Muscle of arm (tissue), 12 donors: Measurements from ENCODE around the gene TMEM135. TPM values are rescaled to one million over a fixed set of nuclear protein-coding genes. Genes with fewer than 3 reads are reported as not detected.
"Not testable (repeated sequence)": the region's sequence is repeated elsewhere in the genome, so short reads cannot be mapped to it uniquely, and the experiment has no call there.

ENCODE experiments used
- DNase-seq: peaks from one replicate; pipeline ENCODE4 v3.0.0-alpha.2; 2013
- polyA plus RNA-seq, 12 donors: library from polyadenylated mRNA; unstranded; fragments of 120-200 nt; gene quantifications; one replicate each; pipeline ENCODE4 v1.2.1, GENCODE V29; 2013; ENCODE audit not compliant: insufficient read length in 12 of 12

Gene TMEM135
- polyA plus RNA-seq, 12 donors, result 10.3 to 25.1 (median 17.1) TPM; not detected in 1

DNA sequence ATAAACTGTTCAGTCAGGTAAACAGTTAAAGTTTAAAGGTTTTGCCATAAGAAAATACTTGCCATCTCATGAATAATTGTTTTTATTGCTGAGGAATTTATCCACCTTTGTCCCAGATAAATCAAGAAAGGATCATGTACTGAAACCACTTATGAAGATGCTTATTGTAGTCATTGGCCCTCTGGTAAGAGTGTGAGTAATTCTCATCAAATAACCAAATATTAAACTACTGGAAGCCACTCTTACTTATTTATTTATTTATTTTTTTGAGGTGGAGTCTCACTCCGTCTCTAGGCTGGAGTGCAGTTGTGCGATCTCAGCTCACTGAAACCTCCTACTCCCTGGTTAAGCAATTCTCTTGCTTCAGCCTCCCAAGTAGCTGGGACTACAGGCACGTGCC lies 35.1 kb downstream of the TMEM135 start:
- no peak for DNase-seq

DNA sequence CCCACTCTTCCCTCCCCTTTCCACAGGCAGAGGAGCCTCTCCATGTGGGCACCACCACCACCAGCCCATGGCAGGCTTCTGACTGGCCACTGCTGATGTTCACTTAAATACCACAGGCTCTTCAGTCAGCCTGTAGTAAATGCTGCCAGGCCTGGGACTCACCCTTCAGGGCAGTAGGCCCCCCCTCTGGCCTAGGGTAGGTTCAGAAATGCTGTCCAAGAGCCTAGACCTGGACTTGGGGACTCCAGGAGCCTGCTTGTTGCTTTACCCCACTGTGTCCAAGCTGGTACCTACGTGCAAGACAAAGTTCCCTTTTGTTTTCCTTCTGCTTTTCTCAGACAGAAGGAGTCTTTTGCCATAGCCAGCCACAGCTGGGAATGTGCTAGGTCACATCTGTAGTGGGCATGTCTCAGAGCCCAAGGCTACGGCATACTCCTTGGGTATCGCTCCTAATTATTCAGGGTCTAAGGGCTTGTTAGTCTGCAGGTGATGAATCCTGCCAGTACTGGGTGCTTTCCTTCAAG lies 38.6 kb downstream of the TMEM135 start:
- DNase-seq, result no peak

DNA sequence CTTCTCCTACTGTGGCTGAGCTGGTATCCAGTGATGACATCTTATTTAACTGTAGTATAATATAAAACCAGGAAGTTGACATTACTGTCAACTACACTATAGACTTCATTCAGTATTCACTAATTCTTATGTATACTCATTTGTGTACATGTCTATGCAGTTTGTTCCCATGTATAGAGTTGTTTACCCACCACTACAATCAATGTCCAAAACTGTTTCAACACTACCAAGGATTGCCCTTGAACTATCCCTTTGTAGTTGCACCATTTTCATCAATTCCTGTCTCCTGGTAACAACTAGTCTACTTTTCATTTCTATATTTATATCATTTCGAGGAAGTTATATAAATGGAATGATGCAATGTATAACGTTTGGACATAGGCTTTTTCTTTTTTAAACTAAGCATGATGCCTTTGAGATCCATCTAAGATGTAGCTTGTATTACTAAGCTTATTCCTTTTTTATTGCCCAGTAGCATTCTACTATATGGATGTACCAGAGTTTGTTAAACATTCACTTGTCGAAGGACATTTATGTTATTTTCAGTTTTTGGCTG lies 39.2 kb downstream of the TMEM135 start:
- DNase-seq, result no peak

GRCh38 chr11:87081358-87081757 lies 43.6 kb downstream of the TMEM135 start:
- no peak for DNase-seq

GRCh38 chr11:87082590-87082989 lies 44.9 kb downstream of the TMEM135 start:
- DNase-seq, result no peak

GRCh38 chr11:87083029-87083428 lies 45.3 kb downstream of the TMEM135 start:
- no peak for DNase-seq

DNA sequence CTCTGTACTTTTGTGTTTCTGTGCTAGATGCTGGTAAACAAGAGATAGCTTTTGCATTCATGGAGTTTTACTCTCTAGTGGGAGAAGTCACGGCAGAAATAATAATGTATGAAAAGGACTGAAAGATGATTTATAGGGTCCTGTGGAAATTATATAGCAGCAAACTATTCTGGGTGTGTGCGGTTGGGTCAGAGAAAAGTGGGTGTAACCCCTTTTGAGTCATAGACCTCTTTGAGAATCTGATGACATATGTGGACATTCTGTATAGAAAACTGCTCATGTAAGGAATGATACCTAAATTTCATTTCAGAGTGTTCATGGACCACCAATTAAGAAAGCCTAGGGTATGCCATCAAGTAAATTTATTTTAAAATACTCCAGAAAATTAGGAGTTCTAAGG lies 54.4 kb downstream of the TMEM135 start:
- no peak for DNase-seq

DNA sequence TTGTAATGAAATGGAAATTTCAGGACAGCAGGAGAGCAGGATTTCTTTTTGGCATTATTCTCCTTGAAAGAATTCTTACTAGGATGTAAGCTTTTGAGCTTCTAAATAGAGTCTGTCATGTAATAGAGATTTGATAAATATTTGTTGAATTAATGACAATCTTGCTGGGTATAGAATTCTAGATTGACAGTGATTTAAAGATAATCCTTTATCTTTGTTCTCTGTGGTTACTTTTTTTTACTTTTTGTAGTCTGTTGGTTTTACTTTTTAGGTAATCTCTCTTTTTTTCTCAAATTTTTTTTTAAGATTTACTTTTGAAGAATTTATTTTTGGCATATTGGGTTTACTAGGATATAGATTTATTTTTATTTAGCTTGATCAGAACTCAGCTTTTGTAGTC lies 54.8 kb downstream of the TMEM135 start:
- DNase-seq, result no peak

DNA sequence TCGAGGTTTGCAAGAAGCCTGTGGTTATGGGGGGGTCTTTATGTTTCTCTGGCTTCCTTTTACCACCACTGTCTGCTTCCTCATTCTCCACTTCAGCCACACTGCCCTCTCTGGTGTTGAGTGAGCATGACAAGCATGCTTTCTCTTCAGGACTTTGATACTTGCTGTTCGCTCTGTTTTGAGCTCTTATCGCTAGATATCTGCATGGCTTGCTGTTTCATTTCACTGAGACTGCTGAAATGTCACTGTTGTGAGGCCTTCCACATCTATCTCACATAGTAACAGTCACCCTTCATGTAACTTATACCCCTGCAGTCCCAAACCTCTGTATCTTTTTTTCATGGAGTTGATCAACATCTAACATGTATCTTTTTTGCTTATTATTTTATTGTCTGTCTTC lies 59.8 kb downstream of the TMEM135 start:
- DNase-seq, result no peak

- no peak for DNase-seq
Observed at GRCh38 chr11:87101956-87102580, 64.3 kb downstream of the TMEM135 start.

DNA sequence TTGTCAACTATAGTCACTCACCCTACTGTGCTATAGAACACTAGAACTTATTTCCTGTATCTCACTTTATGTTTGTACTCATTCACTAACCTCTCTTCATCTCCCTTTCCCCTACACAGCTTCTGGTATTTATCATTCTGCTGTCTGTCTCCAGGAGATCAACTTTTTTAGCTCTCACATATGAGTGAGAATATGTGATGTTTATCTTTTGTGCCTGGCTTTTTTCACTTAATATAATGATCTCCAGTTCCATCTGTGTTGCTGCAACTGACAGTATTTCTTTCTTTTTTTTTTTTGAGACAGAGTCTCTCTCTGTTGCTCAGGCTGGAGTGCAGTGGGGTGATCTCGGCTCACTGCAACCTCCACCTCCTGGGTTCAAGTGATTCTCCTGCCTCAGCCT lies 68.1 kb downstream of the TMEM135 start:
- DNase-seq, result not testable (repeated sequence)

- DNase-seq, result not testable (repeated sequence)
Observed at GRCh38 chr11:87107379-87107778, 69.6 kb downstream of the TMEM135 start.

DNA sequence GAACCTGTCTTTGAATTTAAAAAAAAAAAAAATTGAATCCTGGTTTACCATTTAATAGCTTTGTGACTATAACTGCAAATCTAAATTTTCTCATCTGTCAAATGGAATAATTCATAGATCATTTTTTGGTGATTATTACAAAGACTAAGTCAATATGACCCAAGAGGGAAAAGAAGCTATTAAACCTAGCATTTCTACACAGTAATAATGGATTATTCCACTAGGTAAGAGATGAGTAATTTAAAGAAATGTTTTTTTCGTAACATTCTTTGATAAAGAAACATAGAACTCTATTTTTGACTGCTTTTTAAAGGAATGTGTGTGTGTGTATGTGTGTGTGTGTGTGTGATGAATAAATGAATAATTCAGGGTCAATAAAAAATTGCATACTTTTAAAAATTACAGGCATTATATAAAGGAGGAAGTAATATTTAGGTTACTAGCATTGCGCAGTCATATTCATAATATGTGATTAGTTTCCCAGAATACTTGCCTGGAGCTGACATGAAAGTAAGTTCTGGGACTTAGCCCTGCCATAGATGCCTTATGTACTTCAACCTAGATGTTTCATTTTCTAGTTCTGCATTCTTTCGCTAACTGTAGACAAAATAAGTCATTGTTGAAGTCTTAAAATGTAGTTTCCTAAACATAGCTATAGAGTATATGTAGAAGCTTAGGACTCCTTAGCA lies 72.9 kb downstream of the TMEM135 start:
- no peak for DNase-seq

GRCh38 chr11:87114093-87114492 lies 76.4 kb downstream of the TMEM135 start:
- DNase-seq, result no peak

- DNase-seq, result peak; percentile 21
Observed at GRCh38 chr11:87116185-87116584, 78.5 kb downstream of the TMEM135 start.

GRCh38 chr11:87120937-87121336 lies 83.2 kb downstream of the TMEM135 start:
- DNase-seq, result no peak

GRCh38 chr11:87122852-87123251 lies 85.1 kb downstream of the TMEM135 start:
- DNase-seq, result no peak

DNA sequence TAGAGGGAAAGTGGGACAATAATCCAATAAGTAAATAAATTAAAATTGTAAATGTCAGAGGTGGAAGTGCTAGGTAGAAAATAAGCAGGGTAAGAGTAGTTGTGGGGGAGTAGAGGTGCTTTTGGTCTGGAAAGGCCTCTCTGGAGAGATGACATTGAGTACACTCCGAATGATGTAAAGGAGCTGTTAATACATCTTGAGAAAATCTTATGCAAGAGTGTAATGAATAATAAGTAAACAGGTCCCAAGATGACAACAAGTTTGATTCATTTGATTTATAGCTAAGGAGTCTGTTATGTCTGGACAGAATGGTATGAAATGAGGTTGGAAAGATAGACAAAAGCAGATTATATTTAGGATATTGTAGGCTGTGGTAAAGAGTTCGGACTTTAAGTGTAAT lies 87.5 kb downstream of the TMEM135 start:
- no peak for DNase-seq

GRCh38 chr11:87127101-87127500 lies 89.4 kb downstream of the TMEM135 start:
- no peak for DNase-seq

- DNase-seq, result no peak
Observed at GRCh38 chr11:87128372-87128771, 90.6 kb downstream of the TMEM135 start.

DNA sequence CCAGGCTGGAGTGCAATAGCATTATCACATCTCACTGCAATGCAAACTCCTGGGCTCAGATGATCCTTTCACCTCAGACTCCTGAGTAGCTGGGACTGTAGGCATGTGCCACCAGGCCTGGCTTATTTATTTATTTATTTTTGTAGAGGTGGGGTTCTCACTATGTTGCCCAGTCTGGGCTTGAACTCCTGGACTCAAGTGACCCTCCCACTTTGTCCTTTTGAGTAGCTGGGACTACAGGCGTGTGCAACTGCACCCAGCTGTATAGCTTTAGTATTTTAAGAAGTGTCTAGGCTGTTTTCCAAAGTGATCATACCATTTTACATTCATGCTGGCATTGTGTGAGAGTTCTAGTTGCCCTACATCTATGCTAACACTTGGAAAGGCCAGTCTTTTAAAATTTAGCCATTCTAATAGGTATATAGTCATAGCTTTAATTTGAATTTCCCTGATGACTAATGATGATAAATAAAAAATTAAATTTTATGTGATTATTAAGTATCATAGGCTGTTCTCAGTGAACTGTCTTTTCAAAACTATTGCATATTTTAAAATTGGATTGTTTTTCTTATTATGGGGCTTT lies 96.9 kb downstream of the TMEM135 start:
- no peak for DNase-seq

DNA sequence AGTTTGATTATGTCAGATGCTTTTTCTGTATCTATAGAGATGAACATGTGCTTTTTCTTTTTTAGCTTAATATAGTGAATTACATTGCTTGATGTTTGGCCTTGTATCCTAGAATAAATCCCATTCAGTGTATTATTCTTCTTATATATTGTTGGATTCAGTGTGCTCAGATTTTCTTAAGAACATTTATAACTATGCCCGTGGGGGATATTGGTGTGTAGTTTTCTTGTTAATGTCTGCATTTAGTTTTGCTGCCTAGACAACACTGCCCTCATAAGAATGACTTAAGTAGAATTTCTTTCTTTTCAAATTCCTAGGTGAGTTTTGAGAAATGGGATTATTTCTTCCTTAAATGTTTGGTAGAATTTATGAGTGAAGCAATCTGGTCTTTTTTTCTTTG lies 98.5 kb downstream of the TMEM135 start:
- peak; percentile 74 for DNase-seq

- no peak for DNase-seq
Observed at GRCh38 chr11:87137711-87138110, 100.0 kb downstream of the TMEM135 start.
